Amygdala (tissue), 56 donors: ENCODE measurements around the gene MEIKIN.
A peak's percentile ranks its signal among the peaks of the same experiment; 100 is the strongest.

ENCODE experiments used
- DNase-seq, 56 donors: peaks; one replicate each; lab custom pipeline; 2025; lab: John Stamatoyannopoulos, UW

Gene MEIKIN

GRCh38 chr5:131945551-131946168 lies at the start of gene MEIKIN:
Gene MEIKIN (minus strand): TSS chr5:131945663. CDS start chr5:131945505, 158 bp downstream.
- DNase-seq: no peak

DNA sequence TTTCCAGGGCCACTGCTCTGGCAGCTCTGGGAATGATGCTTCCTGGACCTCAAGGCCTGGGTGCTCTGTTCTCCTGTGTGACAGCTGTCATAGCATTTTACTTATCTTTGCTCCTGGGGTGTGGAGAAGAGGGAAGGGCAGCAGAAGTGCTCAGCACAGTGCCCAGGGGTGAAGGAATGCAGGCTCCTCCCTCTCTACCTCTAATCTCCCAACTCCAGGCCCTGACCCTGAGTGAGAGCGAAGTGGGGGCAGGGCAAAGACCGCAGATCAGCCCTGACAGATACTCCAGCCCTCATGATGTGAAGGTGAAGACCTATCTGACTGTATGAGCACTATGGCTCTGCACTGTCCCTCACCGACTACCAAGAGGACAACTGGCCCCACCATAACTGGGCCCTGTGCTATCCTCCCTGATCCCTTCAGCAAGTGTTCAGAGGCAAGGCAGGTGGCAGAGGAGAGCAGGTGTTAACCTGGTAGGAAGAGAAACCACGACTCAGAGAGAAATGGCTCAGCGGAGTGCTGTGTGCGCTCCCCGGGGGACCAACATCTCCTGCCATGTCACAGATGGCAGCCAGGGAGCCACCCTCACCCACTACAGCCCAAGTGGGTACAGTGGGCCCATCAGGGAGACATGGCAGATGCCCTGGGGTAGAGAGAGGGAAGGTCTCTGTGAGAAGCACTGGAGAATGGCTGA lies 49.2 kb upstream of the MEIKIN start:
- DNase-seq: no peak

GRCh38 chr5:131994090-131994489 lies 48.6 kb upstream of the MEIKIN start:
- no peak for DNase-seq

DNA sequence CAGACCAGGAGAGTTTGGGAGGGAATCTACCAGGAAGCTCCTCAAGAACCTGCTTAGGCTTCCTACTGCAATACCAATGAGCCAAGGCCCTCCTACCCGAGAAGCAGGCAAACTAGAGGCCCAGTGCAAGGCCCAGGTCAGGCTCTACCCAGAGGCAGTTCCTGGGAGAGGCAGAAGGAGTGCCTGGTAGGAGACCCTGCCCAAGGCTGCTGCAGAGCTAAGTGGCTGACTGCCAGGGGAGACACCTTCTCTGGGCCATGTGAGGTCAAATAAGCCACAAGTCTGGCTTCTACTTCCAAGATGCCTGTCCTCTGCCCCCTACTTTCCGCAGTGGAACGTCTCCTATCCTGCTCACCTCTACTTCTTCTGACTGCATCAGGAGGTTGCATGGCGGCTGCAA lies 48.2 kb upstream of the MEIKIN start:
- no peak for DNase-seq

- DNase-seq: no peak
Observed at GRCh38 chr5:131992370-131992769, 46.9 kb upstream of the MEIKIN start.

DNA sequence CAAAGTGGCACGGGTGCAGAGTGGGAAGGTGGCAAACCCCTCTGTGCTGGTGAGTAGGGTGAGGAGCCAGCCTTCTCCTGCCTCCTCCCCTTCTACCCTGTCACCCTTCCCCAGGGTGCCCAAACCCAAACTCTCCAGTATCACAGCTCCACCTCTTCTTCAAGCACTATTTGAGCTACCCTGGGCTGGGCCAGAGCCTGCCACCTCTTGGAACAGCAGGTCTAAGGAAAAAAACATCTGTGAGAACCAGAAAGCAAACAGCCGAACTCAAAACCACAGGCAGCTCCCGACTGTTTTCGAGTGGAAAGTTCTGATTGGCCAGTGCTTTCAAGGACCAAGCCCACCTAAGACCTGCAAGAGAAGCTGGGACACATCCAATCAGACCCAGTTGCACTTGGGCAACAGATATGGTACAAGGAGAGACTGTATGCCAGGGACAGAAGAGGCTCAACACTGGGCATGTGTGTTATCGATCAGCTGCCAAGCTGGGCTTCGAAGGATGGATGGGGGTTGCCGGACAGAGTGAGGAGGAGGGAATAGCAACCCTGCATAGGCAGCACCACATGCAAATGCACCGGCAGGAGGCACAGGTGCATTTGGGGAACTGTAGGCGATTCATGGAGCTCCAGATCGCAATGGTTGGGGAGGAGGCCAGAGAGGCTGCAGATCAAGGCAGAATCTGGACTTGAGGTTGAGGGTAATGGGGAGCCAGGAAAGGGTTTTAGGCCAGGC lies 46.3 kb upstream of the MEIKIN start:
- no peak for DNase-seq

DNA sequence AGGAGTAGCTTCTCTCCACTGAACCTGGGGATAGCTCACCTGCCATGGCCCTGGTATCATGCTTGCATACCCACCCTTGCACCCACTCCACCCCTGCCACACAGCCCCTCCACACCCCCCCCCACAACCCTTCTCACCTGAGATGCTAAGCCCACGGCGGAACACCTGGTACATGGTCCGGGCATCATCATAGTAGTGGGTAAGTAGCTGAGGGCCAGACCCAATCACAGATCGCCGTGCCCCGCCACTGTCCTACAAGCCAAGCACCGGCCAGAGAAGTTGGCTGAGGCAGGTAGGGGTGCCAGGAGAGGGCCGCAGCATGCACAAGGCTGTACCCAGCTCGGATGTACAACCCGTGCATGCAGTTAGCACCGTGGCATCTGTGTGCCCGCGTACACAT lies 45.3 kb upstream of the MEIKIN start:
- DNase-seq: no peak

- DNase-seq: no peak
Observed at GRCh38 chr5:131988601-131989000, 43.1 kb upstream of the MEIKIN start.

GRCh38 chr5:131987251-131987650 lies 41.8 kb upstream of the MEIKIN start:
- DNase-seq: no peak

- peak in 24 of 56 donors; percentile 16 to 73 (median 43) for DNase-seq
Observed at GRCh38 chr5:131986161-131986912, 40.9 kb upstream of the MEIKIN start.

GRCh38 chr5:131984956-131985665 lies 39.6 kb upstream of the MEIKIN start:
- DNase-seq: peak in 18 of 56 donors; percentile 12 to 59 (median 34)

GRCh38 chr5:131983244-131983771 lies 37.8 kb upstream of the MEIKIN start:
- peak in 1 of 56 donors; percentile 22 for DNase-seq

DNA sequence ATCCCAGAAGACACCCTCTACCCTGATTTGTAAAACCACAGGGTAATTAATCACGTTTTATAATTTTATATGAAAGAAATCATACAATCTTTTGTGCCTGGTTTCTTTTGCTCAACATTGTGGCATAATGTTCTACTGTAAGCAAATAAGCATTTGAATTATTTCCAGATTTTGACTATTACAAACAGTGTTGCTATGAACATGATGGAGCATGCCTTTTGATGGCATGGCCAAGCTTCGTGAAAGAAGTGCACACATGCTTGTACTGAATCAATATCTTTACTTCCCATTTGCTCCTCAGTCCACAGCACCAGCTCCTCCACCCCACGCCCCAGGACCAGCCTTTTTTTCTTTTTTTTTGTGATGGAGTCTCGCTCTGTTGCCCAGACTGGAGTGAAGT lies 36.1 kb upstream of the MEIKIN start:
- no peak for DNase-seq

- no peak for DNase-seq
Observed at GRCh38 chr5:131980696-131981095, 35.2 kb upstream of the MEIKIN start.

DNA sequence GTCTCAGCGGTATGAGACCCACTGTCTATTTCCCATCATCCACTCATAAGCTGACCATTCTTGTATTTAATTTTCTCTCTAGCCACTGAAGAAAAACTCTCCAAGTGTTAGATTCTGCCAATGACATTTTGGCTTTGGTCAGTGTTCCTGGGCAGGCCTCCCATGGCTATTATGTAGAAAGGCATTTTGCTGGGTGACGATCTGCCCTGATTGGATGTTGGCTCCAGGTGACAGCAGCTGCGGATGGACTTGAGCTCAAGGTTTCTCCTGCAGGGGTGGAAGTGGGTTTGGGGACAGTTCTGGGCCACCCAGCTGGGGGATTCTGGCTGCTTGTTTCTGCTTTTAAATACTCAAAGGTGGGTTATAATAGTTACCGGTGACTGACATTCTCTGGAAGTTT lies 34.4 kb upstream of the MEIKIN start:
- peak in 12 of 56 donors; percentile 19 to 69 (median 32) for DNase-seq

DNA sequence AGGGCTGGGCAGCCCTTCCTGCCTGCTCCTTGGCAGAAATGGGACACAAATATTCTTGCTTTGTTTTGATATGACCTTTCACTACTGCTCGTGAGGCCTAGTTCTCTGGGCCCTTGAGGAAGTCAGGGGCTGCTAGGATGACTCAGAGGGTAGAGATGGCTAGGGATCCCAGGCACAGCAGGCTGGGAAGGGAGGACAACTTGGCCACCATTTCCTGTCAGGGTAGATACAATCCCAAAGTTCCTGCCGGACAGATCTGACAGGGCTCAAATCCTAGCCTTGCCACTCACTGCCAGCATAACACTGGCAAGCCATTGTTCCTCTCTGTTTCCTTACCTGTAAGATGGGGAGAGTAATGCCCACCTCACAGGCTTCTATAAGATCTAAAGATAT lies 31.7 kb upstream of the MEIKIN start:
- DNase-seq: no peak

DNA sequence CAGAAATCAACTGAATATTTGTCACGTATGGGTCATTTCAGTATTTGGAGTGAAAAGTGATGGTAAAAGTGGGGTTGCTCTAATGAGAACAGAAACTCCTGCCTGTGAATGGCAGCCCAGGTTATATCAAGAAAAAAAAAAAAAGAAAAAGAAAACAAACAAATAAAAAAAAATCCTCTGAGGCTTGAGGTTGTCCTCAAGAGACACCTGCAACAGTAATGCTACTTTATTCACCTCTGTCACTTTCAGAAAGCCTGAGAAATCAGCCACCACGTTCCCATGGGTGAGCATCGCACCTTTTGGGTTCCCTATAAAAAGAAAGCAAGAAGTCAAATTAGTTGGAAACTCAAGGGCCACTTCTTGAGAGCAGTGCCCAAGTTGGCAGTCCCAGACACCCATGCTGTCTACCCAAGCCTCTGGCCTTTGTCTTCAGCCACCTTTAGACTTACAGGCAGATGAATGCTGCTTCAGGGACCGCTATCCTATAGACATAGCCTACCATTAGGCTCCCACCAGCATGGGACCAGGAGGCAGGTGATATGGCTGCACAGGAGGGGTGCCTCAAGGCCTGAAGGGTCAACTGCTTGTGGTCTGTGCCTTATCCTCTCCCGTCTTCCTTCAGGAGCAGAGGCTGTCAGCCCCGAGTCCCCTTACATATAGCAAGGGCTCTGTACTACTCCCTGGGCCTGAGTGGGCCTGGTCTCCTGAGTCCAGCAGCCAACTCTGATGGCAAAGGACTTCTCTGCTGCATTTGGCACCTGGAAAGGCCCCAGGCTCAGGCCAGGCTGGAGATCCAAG lies 31.1 kb upstream of the MEIKIN start:
- peak in 6 of 56 donors; percentile 7 to 58 (median 22) for DNase-seq

DNA sequence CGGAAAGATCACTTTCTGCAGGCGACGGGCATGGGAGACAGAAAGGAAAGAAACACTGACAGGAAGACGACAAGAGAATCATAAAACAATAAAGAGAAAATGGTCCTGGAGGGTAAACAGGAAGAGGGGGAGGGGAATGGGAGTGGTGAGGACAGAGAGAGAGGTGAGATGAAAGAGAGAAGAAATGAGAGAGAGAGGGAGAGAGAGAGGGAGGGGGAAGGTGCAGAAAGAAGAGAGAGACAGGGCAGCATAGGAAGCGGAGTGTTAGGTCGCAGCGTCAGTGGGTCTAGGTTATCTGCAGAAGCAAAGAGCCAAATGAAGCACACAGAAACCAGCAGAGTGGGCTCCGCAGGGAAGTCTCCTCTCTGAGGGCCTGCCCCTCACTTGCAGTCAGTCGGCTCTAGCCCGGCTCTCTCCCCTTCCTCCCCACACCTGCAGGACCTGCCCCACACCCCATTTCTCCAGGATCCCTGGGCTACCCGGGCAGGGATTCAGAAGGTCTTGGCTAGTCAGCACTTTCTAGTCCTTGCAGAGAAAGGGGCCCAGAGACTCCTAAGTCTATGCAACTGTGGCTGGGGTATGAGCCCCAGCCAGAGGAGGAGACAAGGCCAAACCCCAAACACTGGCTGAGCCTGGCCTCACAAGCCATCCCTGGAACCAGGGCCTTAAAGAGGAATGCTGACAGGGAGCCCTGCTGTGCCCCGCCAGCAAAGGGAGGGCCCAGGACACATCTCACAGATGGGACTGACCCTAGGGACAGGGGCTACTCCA lies 29.7 kb upstream of the MEIKIN start:
- DNase-seq: no peak
